HG03060 (cell line): Measurements from ENCODE around the gene SFT2D3.

Source experiments
- ATAC-seq: cut with Tn5 transposase; IDR thresholded peaks from one replicate; pipeline ENCODE4 v1.9.1; 2021; ENCODE audit warnings: low read depth, moderate number of reproducible peaks; ENCODE audit not compliant: unreplicated experiment

The SFT2D3 gene

GRCh38 chr2:127705391-127706065 lies 4.2 kb downstream of the SFT2D3 start:
- no peak for ATAC-seq

GRCh38 chr2:127706215-127706990 lies 5.1 kb downstream of the SFT2D3 start:
- ATAC-seq: no peak

GRCh38 chr2:127707890-127708648 lies 6.8 kb downstream of the SFT2D3 start:
- ATAC-seq: no peak

- ATAC-seq: no peak
These were observed 8.0 kb downstream of the SFT2D3 start for GRCh38 chr2:127709336-127709735.

- ATAC-seq: no peak
These were observed 11.7 kb downstream of the SFT2D3 start for GRCh38 chr2:127712999-127713398.

- ATAC-seq: no peak
These were observed 12.3 kb downstream of the SFT2D3 start for GRCh38 chr2:127713562-127713961.

- no peak for ATAC-seq
These were observed 14.6 kb downstream of the SFT2D3 start for GRCh38 chr2:127715778-127716449.

GRCh38 chr2:127718271-127718670 lies 17.0 kb downstream of the SFT2D3 start:
- no peak for ATAC-seq

GRCh38 chr2:127719301-127720218 lies 18.3 kb downstream of the SFT2D3 start:
- ATAC-seq: no peak

- no peak for ATAC-seq
These were observed 20.1 kb downstream of the SFT2D3 start for GRCh38 chr2:127721311-127721977.

GRCh38 chr2:127721978-127722355 lies 20.7 kb downstream of the SFT2D3 start:
- ATAC-seq: no peak

- ATAC-seq: no peak
These were observed 21.5 kb downstream of the SFT2D3 start for GRCh38 chr2:127722807-127723206.

GRCh38 chr2:127726158-127726880 lies 25.0 kb downstream of the SFT2D3 start:
- ATAC-seq: no peak

- no peak for ATAC-seq
These were observed 32.0 kb downstream of the SFT2D3 start for GRCh38 chr2:127733113-127733815.

GRCh38 chr2:127733816-127734537 lies 32.7 kb downstream of the SFT2D3 start:
- ATAC-seq: no peak

- no peak for ATAC-seq
These were observed 33.7 kb downstream of the SFT2D3 start for GRCh38 chr2:127735044-127735443.
